A549 (cell line): Measurements from ENCODE around the gene ZNF385B.

ENCODE experiments used
- CHD2 ChIP-seq: fragments of 150-350 bp; IDR thresholded peaks from 2 replicates; pipeline ENCODE4 v1.6.1; 2014; ENCODE audit warnings: low read length; ENCODE audit not compliant: partially characterized antibody
- EP300 ChIP-seq, 2 experiments: fragments of >200 bp; sonication (Bioruptor Twin); formaldehyde crosslinking; IDR thresholded peaks; 2 replicates in 1 of 2; 3 replicates in 1 of 2; pipeline ENCODE4 v1.6.1; 2016 to 2017
- HOXA7 ChIP-seq: fragments of 250-450 bp; sonication (Bioruptor Pico); IDR thresholded peaks from 2 replicates; pipeline ENCODE4 v1.5.0; 2020; ENCODE audit warnings: mild to moderate bottlenecking, moderate library complexity
- MYC ChIP-seq: IDR thresholded peaks from 2 replicates; pipeline ENCODE4 v1.6.1; 2012; ENCODE audit warnings: mild to moderate bottlenecking, inconsistent platforms, low read length, improper control_type of control experiment, borderline replicate concordance
- RCOR1 ChIP-seq: fragments of 150-350 bp; IDR thresholded peaks from 2 replicates; pipeline ENCODE4 v1.6.1; 2014; ENCODE audit warnings: antibody characterized with exemption, low read length, low read depth
- RFX5 ChIP-seq: fragments of 450-650 bp; IDR thresholded peaks from 2 replicates; pipeline ENCODE4 v1.7.1; 2014; ENCODE audit warnings: antibody characterized with exemption, mild to moderate bottlenecking, moderate library complexity
- TF ChIP-seq, protein P1 (sequence below): fragments of >200 bp; sonication (Bioruptor Twin); formaldehyde crosslinking; IDR thresholded peaks from 3 replicates; pipeline ENCODE4 v1.5.1; 2016
- TF ChIP-seq, protein P2 (sequence below): fragments of 200-600 bp; sonication (generic); IDR thresholded peaks from 2 replicates; pipeline ENCODE4 v1.6.1; 2016; ENCODE audit warnings: antibody characterized with exemption, mild to moderate bottlenecking, moderate library complexity

DNA sequence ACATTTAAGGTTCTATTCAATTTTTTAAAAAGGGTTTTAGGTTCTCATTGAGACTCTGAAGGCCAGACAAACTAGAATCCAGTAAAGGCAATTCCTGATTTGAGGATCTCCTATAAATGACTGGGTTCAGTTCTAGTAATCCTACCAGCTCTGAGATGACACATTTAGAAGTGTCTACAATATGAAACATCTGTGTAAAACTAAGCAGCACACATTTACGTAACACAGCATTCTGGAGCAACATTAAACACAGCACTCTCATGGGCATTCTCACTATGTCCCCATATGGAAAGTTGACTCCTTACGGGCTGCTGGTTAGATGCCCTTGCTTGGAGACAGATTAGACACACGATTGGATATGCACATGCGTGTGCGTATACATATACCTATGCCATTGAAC is 114.4 kb downstream of the ZNF385B start:
- TF ChIP-seq HOXA7 (CRISPR knock-in tag): no peak
- TF ChIP-seq, protein P1, sequence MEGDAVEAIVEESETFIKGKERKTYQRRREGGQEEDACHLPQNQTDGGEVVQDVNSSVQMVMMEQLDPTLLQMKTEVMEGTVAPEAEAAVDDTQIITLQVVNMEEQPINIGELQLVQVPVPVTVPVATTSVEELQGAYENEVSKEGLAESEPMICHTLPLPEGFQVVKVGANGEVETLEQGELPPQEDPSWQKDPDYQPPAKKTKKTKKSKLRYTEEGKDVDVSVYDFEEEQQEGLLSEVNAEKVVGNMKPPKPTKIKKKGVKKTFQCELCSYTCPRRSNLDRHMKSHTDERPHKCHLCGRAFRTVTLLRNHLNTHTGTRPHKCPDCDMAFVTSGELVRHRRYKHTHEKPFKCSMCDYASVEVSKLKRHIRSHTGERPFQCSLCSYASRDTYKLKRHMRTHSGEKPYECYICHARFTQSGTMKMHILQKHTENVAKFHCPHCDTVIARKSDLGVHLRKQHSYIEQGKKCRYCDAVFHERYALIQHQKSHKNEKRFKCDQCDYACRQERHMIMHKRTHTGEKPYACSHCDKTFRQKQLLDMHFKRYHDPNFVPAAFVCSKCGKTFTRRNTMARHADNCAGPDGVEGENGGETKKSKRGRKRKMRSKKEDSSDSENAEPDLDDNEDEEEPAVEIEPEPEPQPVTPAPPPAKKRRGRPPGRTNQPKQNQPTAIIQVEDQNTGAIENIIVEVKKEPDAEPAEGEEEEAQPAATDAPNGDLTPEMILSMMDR: no peak
- TF ChIP-seq, protein P2, sequence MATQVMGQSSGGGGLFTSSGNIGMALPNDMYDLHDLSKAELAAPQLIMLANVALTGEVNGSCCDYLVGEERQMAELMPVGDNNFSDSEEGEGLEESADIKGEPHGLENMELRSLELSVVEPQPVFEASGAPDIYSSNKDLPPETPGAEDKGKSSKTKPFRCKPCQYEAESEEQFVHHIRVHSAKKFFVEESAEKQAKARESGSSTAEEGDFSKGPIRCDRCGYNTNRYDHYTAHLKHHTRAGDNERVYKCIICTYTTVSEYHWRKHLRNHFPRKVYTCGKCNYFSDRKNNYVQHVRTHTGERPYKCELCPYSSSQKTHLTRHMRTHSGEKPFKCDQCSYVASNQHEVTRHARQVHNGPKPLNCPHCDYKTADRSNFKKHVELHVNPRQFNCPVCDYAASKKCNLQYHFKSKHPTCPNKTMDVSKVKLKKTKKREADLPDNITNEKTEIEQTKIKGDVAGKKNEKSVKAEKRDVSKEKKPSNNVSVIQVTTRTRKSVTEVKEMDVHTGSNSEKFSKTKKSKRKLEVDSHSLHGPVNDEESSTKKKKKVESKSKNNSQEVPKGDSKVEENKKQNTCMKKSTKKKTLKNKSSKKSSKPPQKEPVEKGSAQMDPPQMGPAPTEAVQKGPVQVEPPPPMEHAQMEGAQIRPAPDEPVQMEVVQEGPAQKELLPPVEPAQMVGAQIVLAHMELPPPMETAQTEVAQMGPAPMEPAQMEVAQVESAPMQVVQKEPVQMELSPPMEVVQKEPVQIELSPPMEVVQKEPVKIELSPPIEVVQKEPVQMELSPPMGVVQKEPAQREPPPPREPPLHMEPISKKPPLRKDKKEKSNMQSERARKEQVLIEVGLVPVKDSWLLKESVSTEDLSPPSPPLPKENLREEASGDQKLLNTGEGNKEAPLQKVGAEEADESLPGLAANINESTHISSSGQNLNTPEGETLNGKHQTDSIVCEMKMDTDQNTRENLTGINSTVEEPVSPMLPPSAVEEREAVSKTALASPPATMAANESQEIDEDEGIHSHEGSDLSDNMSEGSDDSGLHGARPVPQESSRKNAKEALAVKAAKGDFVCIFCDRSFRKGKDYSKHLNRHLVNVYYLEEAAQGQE: no peak
- TF ChIP-seq EP300 (IDR thresholded peaks at IDR 0.05): no peak
- TF ChIP-seq RFX5: no peak
- TF ChIP-seq CHD2: no peak
- TF ChIP-seq MYC: no peak
- no peak for TF ChIP-seq RCOR1
